ENCODE results near the gene DEPDC4. TPM values are rescaled to one million over a fixed set of nuclear protein-coding genes. Genes with fewer than 3 reads are reported as not detected.
A peak's percentile ranks its signal among the peaks of the same experiment; 100 is the strongest.
"Not testable (repeated sequence)": the region's sequence is repeated elsewhere in the genome, so short reads cannot be mapped to it uniquely, and the experiment has no call there.

DEPDC4 gene
- total RNA-seq, 1 donor from 2014 or later, result 1.7 TPM

DNA sequence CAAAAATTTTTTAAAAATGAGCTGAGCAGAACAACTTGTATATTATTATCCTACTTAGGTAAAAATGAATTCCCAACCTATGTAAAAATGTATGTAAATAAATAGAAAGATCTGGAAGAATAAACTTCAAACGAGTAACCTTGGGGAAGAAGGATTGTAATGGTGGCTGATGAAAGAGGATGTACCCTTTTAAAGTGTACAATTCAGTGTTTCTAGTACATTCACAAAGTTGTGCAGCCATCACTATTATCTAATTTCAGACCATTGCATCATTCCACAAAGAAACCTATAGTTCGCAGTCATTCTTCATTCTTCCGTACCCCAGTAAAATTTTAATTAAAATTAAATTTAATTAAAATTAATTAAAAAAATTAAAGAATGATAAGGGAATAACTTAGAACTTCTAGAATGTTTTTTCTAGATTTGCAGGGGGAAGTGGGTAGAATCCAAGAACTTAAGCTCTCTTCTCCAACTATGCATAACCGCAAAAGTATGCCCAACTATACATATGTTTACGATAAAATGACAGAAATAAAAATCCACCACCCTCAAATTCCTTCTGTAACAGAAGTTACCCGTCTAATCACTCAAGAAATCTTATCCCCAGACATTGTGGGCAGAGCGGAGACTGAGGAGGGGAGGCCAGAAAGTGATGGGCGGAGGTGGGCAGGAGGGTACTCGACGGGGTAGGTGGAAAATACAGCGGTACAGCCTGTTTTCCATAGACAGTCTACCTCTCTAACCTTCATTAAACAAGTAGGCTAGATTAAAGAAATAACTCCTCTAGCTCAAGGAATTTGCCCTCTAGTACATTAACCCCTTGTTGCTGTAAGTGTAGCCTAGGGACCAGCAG is 921 bp downstream of the DEPDC4 start:
- no peaks in the 10 kb centered on the region for H3K36me3 ChIP-seq (ENCODE audit: insufficient read depth, low read length)
- Mint-ChIP-seq H3K27me3 (ENCODE audit: low read depth, unreplicated experiment) (no peaks in the 10 kb centered on the region), H3K27ac (ENCODE audit: unreplicated experiment) (no peak overlapping the region), H3K9me3 (ENCODE audit: unreplicated experiment) (no peaks in the 10 kb centered on the region), H3K4me1 (ENCODE audit: low read depth, unreplicated experiment) (peaks cover 5% of the 10 kb centered on the region), H3K36me3 (ENCODE audit: low read depth, unreplicated experiment) (no peaks in the 10 kb centered on the region), H3K4me3 (ENCODE audit: unreplicated experiment) (peak overlapping the region; percentile 97)
- DNase-seq (ENCODE audit: low read depth) (no peak), FAIRE-seq (no peak)
- peak overlapping the region; percentile 94 for H2AFZ ChIP-seq (ENCODE audit: low read depth, low read length)
- H3K4me3 ChIP-seq (ENCODE audit: insufficient read depth, low read depth, low read length), result peak overlapping the region; percentile 76
- H3K9me3 ChIP-seq (ENCODE audit: insufficient read depth, low read depth, low read length), result no peaks in the 10 kb centered on the region
- H4K20me1 ChIP-seq (ENCODE audit: insufficient read depth, low read length), result peaks cover 13% of the 10 kb centered on the region
- H3K27me3 ChIP-seq (ENCODE audit: insufficient read depth, low read length), result no peaks in the 10 kb centered on the region
- peaks cover 12% of the 10 kb centered on the region for H3K4me1 ChIP-seq (ENCODE audit: insufficient read depth, low read length)
- peak overlapping the region; percentile 92 for H3K9ac ChIP-seq (ENCODE audit: low read length)
- peak overlapping the region; percentile 85 for H3K4me2 ChIP-seq (ENCODE audit: low read length)
- H3K79me2 ChIP-seq (ENCODE audit: insufficient read depth, low read length), result peaks cover 36% of the 10 kb centered on the region
- no peak for TF ChIP-seq CTCF (IDR thresholded peaks at IDR 0.05; ENCODE audit: insufficient read depth, low read depth, low read length)
- TF ChIP-seq EZH2 (IDR thresholded peaks at IDR 0.05; ENCODE audit: insufficient read depth, low read length), result no peak
- peak overlapping the region; percentile 64 for H3K27ac ChIP-seq (ENCODE audit: low read depth, low read length)

DNA sequence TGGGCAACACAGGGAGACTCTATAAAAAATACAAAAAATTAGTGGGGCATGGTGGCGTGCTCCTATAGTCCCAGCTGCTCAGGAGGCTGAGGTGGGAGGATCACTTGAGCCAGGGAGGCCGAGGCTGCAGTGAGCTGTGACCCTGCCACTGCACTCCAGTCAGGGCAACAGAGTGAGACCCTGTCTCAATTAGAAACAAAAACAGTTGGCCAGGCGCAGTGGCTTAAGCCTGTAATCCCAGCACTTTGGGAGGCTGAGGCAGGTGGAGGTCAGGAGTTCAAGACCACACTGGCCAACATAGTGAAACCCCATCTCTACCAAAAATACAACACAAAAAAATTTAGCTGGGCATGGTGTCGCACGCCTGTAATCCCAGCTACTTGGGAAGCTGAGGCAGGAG is 1.8 kb downstream of the DEPDC4 start:
- H3K9me3 Mint-ChIP-seq (ENCODE audit: unreplicated experiment); H3K27ac ChIP-seq (ENCODE audit: low read depth, low read length); H3K9ac ChIP-seq (ENCODE audit: low read length); H3K36me3 ChIP-seq (ENCODE audit: insufficient read depth, low read length); FAIRE-seq; H3K4me2 ChIP-seq (ENCODE audit: low read length); H3K4me3 ChIP-seq (ENCODE audit: insufficient read depth, low read depth, low read length); DNase-seq (ENCODE audit: low read depth); H3K27me3 ChIP-seq (ENCODE audit: insufficient read depth, low read length); H3K27ac Mint-ChIP-seq (ENCODE audit: unreplicated experiment); H3K9me3 ChIP-seq (ENCODE audit: insufficient read depth, low read depth, low read length); H3K4me3 Mint-ChIP-seq (ENCODE audit: unreplicated experiment); H3K36me3 Mint-ChIP-seq (ENCODE audit: low read depth, unreplicated experiment); H3K4me1 Mint-ChIP-seq (ENCODE audit: low read depth, unreplicated experiment); H3K27me3 Mint-ChIP-seq (ENCODE audit: low read depth, unreplicated experiment); H2AFZ ChIP-seq (ENCODE audit: low read depth, low read length): not testable (repeated sequence)
- peaks cover 12% of the 10 kb centered on the region for H3K4me1 ChIP-seq (ENCODE audit: insufficient read depth, low read length)
- H4K20me1 ChIP-seq (ENCODE audit: insufficient read depth, low read length), result peaks cover 13% of the 10 kb centered on the region
- peaks cover 27% of the 10 kb centered on the region for H3K79me2 ChIP-seq (ENCODE audit: insufficient read depth, low read length)

DNA sequence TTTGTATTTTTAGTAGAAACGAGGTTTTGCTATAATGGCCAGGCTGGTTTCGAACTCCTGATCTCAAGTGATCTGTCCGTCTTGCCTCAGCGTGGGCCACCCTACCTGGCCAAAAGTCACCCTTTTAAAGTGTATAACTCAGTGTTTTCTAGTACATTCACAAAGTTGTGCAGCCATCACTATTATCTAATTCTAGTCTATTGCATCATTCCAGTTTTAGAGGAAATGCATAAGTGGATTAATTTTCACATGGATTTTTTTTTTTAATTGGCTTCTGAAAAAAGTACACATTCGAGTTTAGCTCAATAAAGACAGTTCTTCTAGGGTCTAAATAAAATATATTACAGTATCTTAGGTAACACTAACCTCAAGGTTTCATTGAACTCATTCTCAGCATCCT is 3.7 kb downstream of the DEPDC4 start:
- no peak overlapping the region for H3K27ac Mint-ChIP-seq (ENCODE audit: unreplicated experiment)
- peaks cover 4% of the 10 kb centered on the region for H3K4me1 ChIP-seq (ENCODE audit: insufficient read depth, low read length)
- H4K20me1 ChIP-seq (ENCODE audit: insufficient read depth, low read length), result no peaks in the 10 kb centered on the region
- FAIRE-seq (no peak), DNase-seq (ENCODE audit: low read depth) (no peak)
- no peaks in the 10 kb centered on the region for H3K9me3 Mint-ChIP-seq (ENCODE audit: unreplicated experiment)
- H3K9ac ChIP-seq (ENCODE audit: low read length), result no peak overlapping the region
- H3K4me1 Mint-ChIP-seq (ENCODE audit: low read depth, unreplicated experiment), result peaks cover 2% of the 10 kb centered on the region
- no peak overlapping the region for H3K4me2 ChIP-seq (ENCODE audit: low read length)
- H3K36me3 Mint-ChIP-seq (ENCODE audit: low read depth, unreplicated experiment), result no peaks in the 10 kb centered on the region
- no peaks in the 10 kb centered on the region for H3K9me3 ChIP-seq (ENCODE audit: insufficient read depth, low read depth, low read length)
- no peaks in the 10 kb centered on the region for H3K27me3 Mint-ChIP-seq (ENCODE audit: low read depth, unreplicated experiment)
- TF ChIP-seq CTCF (IDR thresholded peaks at IDR 0.05; ENCODE audit: insufficient read depth, low read depth, low read length), result no peak
- no peak for TF ChIP-seq EZH2 (IDR thresholded peaks at IDR 0.05; ENCODE audit: insufficient read depth, low read length)
- H3K36me3 ChIP-seq (ENCODE audit: insufficient read depth, low read length), result no peaks in the 10 kb centered on the region
- H3K27ac ChIP-seq (ENCODE audit: low read depth, low read length), result no peak overlapping the region
- H3K4me3 Mint-ChIP-seq (ENCODE audit: unreplicated experiment), result no peak overlapping the region
- H2AFZ ChIP-seq (ENCODE audit: low read depth, low read length), result no peak overlapping the region
- H3K27me3 ChIP-seq (ENCODE audit: insufficient read depth, low read length), result no peaks in the 10 kb centered on the region
- peaks cover 7% of the 10 kb centered on the region for H3K79me2 ChIP-seq (ENCODE audit: insufficient read depth, low read length)
- no peak overlapping the region for H3K4me3 ChIP-seq (ENCODE audit: insufficient read depth, low read depth, low read length)

Data from astrocyte (in vitro differentiated cells and primary cell).